ENCODE data around the gene COL6A3. TPM values are rescaled to one million over a fixed set of nuclear protein-coding genes. Genes with fewer than 3 reads are reported as not detected.

COL6A3 gene
- total RNA-seq, 1 experiment from 2014 or later, result 0.81 TPM

GRCh38 chr2:237345891-237346640, 67.9 kb downstream of the COL6A3 start:
- no peaks in the 10 kb centered on the region for H3K23me2 ChIP-seq (ENCODE audit: insufficient read length, low read depth, low read length, poor library complexity, severe bottlenecking)
- no peak overlapping the region for H3K56ac ChIP-seq (ENCODE audit: insufficient read length, low read depth, low read length)
- no peak overlapping the region for H3K18ac ChIP-seq (ENCODE audit: insufficient read length, low read depth, low read length)
- no peaks in the 10 kb centered on the region for H3K9me3 Mint-ChIP-seq
- no peak overlapping the region for H3K27ac ChIP-seq (ENCODE audit: insufficient read length, low read depth, low read length)
- no peak overlapping the region for H3K9ac ChIP-seq (ENCODE audit: extremely low read depth, insufficient read length, low read length)
- no peak overlapping the region for H2BK5ac ChIP-seq (ENCODE audit: insufficient read length, low read length)
- H4K91ac ChIP-seq (ENCODE audit: insufficient read length, low read depth, low read length), result no peak overlapping the region
- no peaks in the 10 kb centered on the region for H3K9me3 ChIP-seq (ENCODE audit: control insufficient read depth, low read depth, low read length)
- H3K27ac Mint-ChIP-seq, result no peak overlapping the region
- no peaks in the 10 kb centered on the region; the same call in 1 of the 2 replicates for H3K27me3 ChIP-seq (ENCODE audit: insufficient read depth, low read length)
- no peak overlapping the region for H3T11ph ChIP-seq (ENCODE audit: low read length)
- no peak overlapping the region for H3K4me3 Mint-ChIP-seq
- H4K20me1 ChIP-seq (ENCODE audit: control insufficient read depth, insufficient read depth, insufficient read length), result no peaks in the 10 kb centered on the region
- H3K4ac ChIP-seq (ENCODE audit: low read depth, low read length), result no peak overlapping the region
- no peak overlapping the region for H2AK5ac ChIP-seq (ENCODE audit: insufficient read length, low read length)
- no peaks in the 10 kb centered on the region for H3K4me1 ChIP-seq (ENCODE audit: insufficient read depth, low read length)
- no peak overlapping the region for H4K5ac ChIP-seq (ENCODE audit: insufficient read length, low read depth, low read length)
- H3K36me3 Mint-ChIP-seq (ENCODE audit: insufficient read depth in 1 of 3, low read depth in 3 of 3), result no peaks in the 10 kb centered on the region
- H2BK20ac ChIP-seq (ENCODE audit: low read depth, low read length, poor library complexity, severe bottlenecking), result no peak overlapping the region
- peaks cover 4 to 6% of the 10 kb centered on the region in 2 experiments; a peak in 3 of 4 replicates for H3K4me1 Mint-ChIP-seq
- peaks cover 18% of the 10 kb centered on the region for H3K27me3 Mint-ChIP-seq (ENCODE audit: low read depth)
- no peak for TF ChIP-seq CTCF (conservative IDR thresholded peaks at IDR 0.05)
- no peak overlapping the region for H2BK120ac ChIP-seq (ENCODE audit: low read depth, low read length, poor library complexity, severe bottlenecking)
- H3K4me2 ChIP-seq (ENCODE audit: insufficient read depth, insufficient read length, low read length), result no peak overlapping the region
- no peaks in the 10 kb centered on the region for H3K79me2 ChIP-seq (ENCODE audit: insufficient read depth, low read length)
- H3K79me1 ChIP-seq (ENCODE audit: insufficient read depth, low read depth, low read length, poor library complexity, severe bottlenecking), result no peaks in the 10 kb centered on the region
- no peak for DNase-seq
- no peak overlapping the region for H3K14ac ChIP-seq (ENCODE audit: insufficient read depth, low read length)
- no CpG with 5 or more reads among the region's 4 CpGs for WGBS (ENCODE audit: extremely low coverage, insufficient read length, low lambda C conversion rate)
- H2AFZ ChIP-seq (ENCODE audit: low read length), result no peak overlapping the region
- no peak overlapping the region for H2BK15ac ChIP-seq (ENCODE audit: low read depth, low read length)
- H4K8ac ChIP-seq (replicated peaks; ENCODE audit: insufficient read length, low read depth, low read length), result no peak overlapping the region
- no peak overlapping the region for H3K23ac ChIP-seq (ENCODE audit: insufficient read length, low read depth, low read length)
- H2BK12ac ChIP-seq (ENCODE audit: insufficient read length, low read depth, low read length), result no peak overlapping the region

All from H9 (cell line).